CD4-positive, alpha-beta memory T cell (primary cell): ENCODE data around the gene COL9A2. TPM values are rescaled to one million over a fixed set of nuclear protein-coding genes. Genes with fewer than 3 reads are reported as not detected.

ENCODE experiments used
- CTCF ChIA-PET: fragments of 350-600 bp; sonication (Branson Sonifier 250); formaldehyde crosslinking; loops from one replicate; lab custom pipeline; 2021; ENCODE audit warnings: inconsistent platforms; ENCODE audit not compliant: partially characterized antibody; lab: Charles Lee
- POLR2A ChIA-PET: fragments of 350-600 bp; sonication (Branson Sonifier 250); formaldehyde crosslinking; loops from one replicate; lab custom pipeline; 2021; ENCODE audit not compliant: partially characterized antibody; lab: Charles Lee
- DNase-seq, 5 donors: peaks; one replicate each; pipeline versions ENCODE4 v3.0.0 to v3.0.0-alpha.2; 2020 to 2022; ENCODE audit warnings: mixed read lengths in 1 of 5
- H3K27ac ChIP-seq: one replicate; pipeline ENCODE4 v1.7.0; 2013; ENCODE audit warnings: low read depth, low read length
- H3K27me3 ChIP-seq: 2 replicates; pipeline ENCODE4 v1.7.0; 2013; ENCODE audit warnings: mild to moderate bottlenecking, low read length, moderate library complexity; ENCODE audit not compliant: insufficient read depth
- H3K36me3 ChIP-seq: 2 replicates; pipeline ENCODE4 v1.7.0; 2013; ENCODE audit warnings: mild to moderate bottlenecking, low read length, moderate library complexity; ENCODE audit not compliant: insufficient read depth
- H3K4me1 ChIP-seq: 2 replicates; pipeline ENCODE4 v1.7.0; 2013; ENCODE audit warnings: mild to moderate bottlenecking, low read length, moderate library complexity; ENCODE audit not compliant: insufficient read depth
- H3K4me3 ChIP-seq, 2 donors: one replicate each; pipeline ENCODE4 v1.7.0; 2013; ENCODE audit warnings: low read length in 2 of 2, mild to moderate bottlenecking in 1 of 2
- H3K9me3 ChIP-seq, 2 donors: one replicate each; pipeline ENCODE4 v1.7.0; 2013; ENCODE audit warnings: low read length in 2 of 2, control low read depth in 1 of 2; ENCODE audit not compliant: control insufficient read depth in 1 of 2
- H3K27ac Mint-ChIP-seq, 7 donors: one replicate each; pipeline ENCODE4 v1.8.0; 2020 to 2021; ENCODE audit warnings: mixed read lengths in 7 of 7, mild to moderate bottlenecking in 6 of 7, inconsistent platforms in 3 of 7, moderate library complexity in 3 of 7
- H3K27me3 Mint-ChIP-seq, 2 donors: one replicate each; pipeline ENCODE4 v1.8.0; 2020 to 2021; ENCODE audit warnings: mixed read lengths in 2 of 2
- H3K36me3 Mint-ChIP-seq, 2 donors: one replicate each; pipeline ENCODE4 v1.8.0; 2020 to 2021; ENCODE audit warnings: mixed read lengths in 2 of 2, inconsistent platforms in 1 of 2, mild to moderate bottlenecking in 1 of 2
- H3K4me1 Mint-ChIP-seq, 4 donors: one replicate each; pipeline ENCODE4 v1.8.0; 2020 to 2021; ENCODE audit warnings: mixed read lengths in 4 of 4, mild to moderate bottlenecking in 1 of 4
- H3K4me3 Mint-ChIP-seq, 8 donors: one replicate each; pipeline ENCODE4 v1.8.0; 2020 to 2021; ENCODE audit warnings: mixed read lengths in 8 of 8, mild to moderate bottlenecking in 7 of 8, moderate library complexity in 6 of 8, inconsistent platforms in 3 of 8
- H3K9me3 Mint-ChIP-seq, 8 donors: one replicate each; pipeline ENCODE4 v1.8.0; 2020 to 2021; ENCODE audit warnings: mixed read lengths in 8 of 8, mild to moderate bottlenecking in 5 of 8, inconsistent platforms in 3 of 8, moderate library complexity in 1 of 8
- intact Hi-C: fragments of 100-400 bp; cut with micrococcal nuclease; formaldehyde crosslinking; loops from one replicate; pipeline ENCODE4 v1.15.1; 2023
- polyA plus RNA-seq, 2 donors: library from polyadenylated mRNA; unstranded; fragments of 300-500 nt; fragmentation: Illumina TruSeq; gene quantifications; one replicate each; pipeline ENCODE4 v1.2.3, GENCODE V29; 2021
- total RNA-seq, 2 experiments: library from RNA; stranded (reverse); gene quantifications; one replicate each; pipeline ENCODE4 v1.2.3, GENCODE V29; 2021

The COL9A2 gene
- total and polyA plus RNA-seq, 4 experiments from 2014 or later, result 0.41 to 2.8 (median 2.1) TPM; not detected in 1

- peaks cover 0 to 5% of the 10 kb centered on the region in 2 donors for H3K36me3 Mint-ChIP-seq
- no peak overlapping the region for H3K27ac Mint-ChIP-seq
- H3K4me3 ChIP-seq, result no peak overlapping the region
- no peaks in the 10 kb centered on the region for H3K9me3 Mint-ChIP-seq
- CTCF ChIA-PET, result no interaction called here
- intact Hi-C loops, result no loop called here
- H3K4me3 Mint-ChIP-seq, result no peak overlapping the region
- POLR2A ChIA-PET, result no interaction called here
- peaks cover 11 to 29% (median 13%) of the 10 kb centered on the region in 4 donors for H3K4me1 Mint-ChIP-seq
- H3K4me1 ChIP-seq, result peaks cover 22% of the 10 kb centered on the region
- no peaks in the 10 kb centered on the region for H3K9me3 ChIP-seq
- no peak for DNase-seq
- no peaks in the 10 kb centered on the region for H3K27me3 Mint-ChIP-seq
- no peaks in the 10 kb centered on the region for H3K36me3 ChIP-seq
- no peak overlapping the region for H3K27ac ChIP-seq
- no peaks in the 10 kb centered on the region for H3K27me3 ChIP-seq
Observed at GRCh38 chr1:40252601-40253000, 64.5 kb downstream of the COL9A2 start.

DNA sequence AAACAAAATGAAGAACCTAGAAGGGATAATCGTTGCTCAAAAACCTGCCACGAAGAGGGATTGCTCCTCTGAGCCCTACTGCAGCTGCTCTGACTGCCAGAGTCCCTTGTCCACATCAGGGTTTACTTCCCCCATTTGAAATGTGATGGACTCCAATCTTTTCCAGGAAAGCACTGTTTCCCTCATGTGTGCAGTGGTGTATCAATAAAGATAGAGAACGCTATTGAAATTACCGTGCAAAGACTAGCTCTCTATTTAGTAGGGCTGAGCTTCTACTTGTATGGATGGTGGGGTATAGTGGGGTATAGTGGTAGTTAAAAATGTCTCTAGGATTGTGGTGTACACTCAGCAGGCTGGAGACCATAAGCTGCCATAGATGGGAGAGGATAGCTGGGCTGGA is 65.6 kb downstream of the COL9A2 start:
- intact Hi-C loops, result no loop called here
- peaks cover 13% of the 10 kb centered on the region for H3K4me1 ChIP-seq
- no peak for DNase-seq
- H3K4me1 Mint-ChIP-seq, result peaks cover 2 to 19% (median 7%) of the 10 kb centered on the region in 4 donors
- H3K9me3 ChIP-seq, result no peaks in the 10 kb centered on the region
- CTCF ChIA-PET, result no interaction called here
- no peak overlapping the region for H3K27ac ChIP-seq
- no peaks in the 10 kb centered on the region for H3K36me3 ChIP-seq
- H3K4me3 Mint-ChIP-seq, result no peak overlapping the region
- no peaks in the 10 kb centered on the region for H3K36me3 Mint-ChIP-seq
- H3K27me3 ChIP-seq, result no peaks in the 10 kb centered on the region
- no peaks in the 10 kb centered on the region for H3K9me3 Mint-ChIP-seq
- no peak overlapping the region for H3K4me3 ChIP-seq
- peak overlapping the region in 2 of 7 donors; percentile 11 to 64 for H3K27ac Mint-ChIP-seq
- H3K27me3 Mint-ChIP-seq, result no peaks in the 10 kb centered on the region
- POLR2A ChIA-PET, result no interaction called here

Other genes starting within 250 kb of the COL9A2 start
- gene PPT1, start 220.0 kb downstream of the COL9A2 start, total RNA-seq, result 10 to 100 TPM; 56.7 to 64.8 TPM
- 100 to 1,000 TPM; 175 to 292 TPM for gene PPT1, start 220.0 kb downstream of the COL9A2 start, polyA plus RNA-seq
- gene RLF, start 155.9 kb downstream of the COL9A2 start, total RNA-seq, result 10 to 100 TPM; 23.0 to 23.4 TPM
- gene RLF, start 155.9 kb downstream of the COL9A2 start, polyA plus RNA-seq, result 1 to 10 TPM; 7.6 to 9.9 TPM
- under 1 TPM in 1 of 2 experiments, not detected in 1; 0.47 TPM for gene TMCO2, start 69.3 kb downstream of the COL9A2 start, total RNA-seq
- not detected for gene TMCO2, start 69.3 kb downstream of the COL9A2 start, polyA plus RNA-seq
- gene ZMPSTE24, start 59.0 kb downstream of the COL9A2 start, total RNA-seq, result 10 to 100 TPM; 19.7 to 21.0 TPM
- gene ZMPSTE24, start 59.0 kb downstream of the COL9A2 start, polyA plus RNA-seq, result 10 to 100 TPM; 27.1 to 44.1 TPM
- 100 to 1,000 TPM; 123 TPM for gene SMAP2, start 56.4 kb upstream of the COL9A2 start, total RNA-seq
- gene SMAP2, start 56.4 kb upstream of the COL9A2 start, polyA plus RNA-seq, result 100 to 1,000 TPM; 258 to 358 TPM
- gene ZFP69B, start 133.2 kb upstream of the COL9A2 start, total RNA-seq, result 1 to 10 TPM; 7.5 to 7.9 TPM
- gene ZFP69B, start 133.2 kb upstream of the COL9A2 start, polyA plus RNA-seq, result 1 to 10 TPM; 2.1 to 2.4 TPM
- gene ZFP69, start 160.0 kb upstream of the COL9A2 start, total RNA-seq, result 1 to 10 TPM; 3.3 to 4.3 TPM
- gene ZFP69, start 160.0 kb upstream of the COL9A2 start, polyA plus RNA-seq, result 1 to 10 TPM; 3.8 to 6.1 TPM
- gene EXO5, start 191.5 kb upstream of the COL9A2 start, total RNA-seq, result 10 to 100 TPM; 10.1 to 10.7 TPM
- 1 to 10 TPM; 4.0 to 6.8 TPM for gene EXO5, start 191.5 kb upstream of the COL9A2 start, polyA plus RNA-seq
- 1 to 10 TPM; 4.4 to 5.5 TPM for gene ZNF684, start 214.4 kb upstream of the COL9A2 start, total RNA-seq
- gene ZNF684, start 214.4 kb upstream of the COL9A2 start, polyA plus RNA-seq, result 1 to 10 TPM; 2.0 to 3.8 TPM